ENCODE results near the gene GNPDA2. TPM values are rescaled to one million over a fixed set of nuclear protein-coding genes. Genes with fewer than 3 reads are reported as not detected.
"Not testable (repeated sequence)": the region's sequence is repeated elsewhere in the genome, so short reads cannot be mapped to it uniquely, and the experiment has no call there.

The GNPDA2 gene
- 24.6 TPM for total RNA-seq

DNA sequence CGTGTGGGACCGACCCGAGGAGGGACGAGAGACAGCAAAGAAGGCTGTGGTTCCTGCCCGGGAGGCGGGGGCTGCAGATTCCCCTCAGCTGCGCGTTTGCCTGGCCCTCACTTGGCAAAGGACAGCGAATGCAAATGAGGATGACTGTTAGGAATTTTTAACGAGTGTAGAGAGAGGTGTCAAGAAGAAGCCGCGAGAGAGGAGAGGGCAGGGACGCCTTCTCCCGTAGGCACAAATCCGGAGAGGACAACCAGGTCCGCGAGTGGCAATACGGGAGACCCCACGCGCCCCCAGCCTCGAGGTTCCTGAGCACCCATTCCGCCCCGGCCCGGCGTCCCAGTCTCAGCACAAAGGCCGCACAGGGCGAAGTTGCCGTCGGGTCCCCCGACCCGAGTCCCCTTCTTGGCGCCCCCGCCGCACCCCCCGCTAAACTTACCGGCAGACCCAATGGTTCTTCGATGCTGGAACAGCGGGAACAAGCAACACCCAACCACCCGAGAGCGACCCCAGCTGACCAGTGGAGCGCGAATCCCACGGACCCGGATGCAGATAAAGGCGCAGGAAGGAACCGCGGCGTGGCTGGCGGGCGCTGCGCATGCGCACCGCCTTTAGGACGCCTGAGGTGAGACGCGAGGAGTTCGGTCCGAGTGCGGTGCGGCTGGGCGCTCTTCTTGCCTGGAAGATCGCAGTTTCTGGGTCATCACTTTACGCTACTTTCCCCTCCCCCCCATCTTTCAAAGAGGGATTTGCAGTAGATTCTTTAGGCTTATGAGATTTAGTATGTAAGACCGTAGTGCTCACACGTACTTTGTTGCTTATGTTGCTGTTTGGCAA is at the start of gene GNPDA2:
TSS of gene GNPDA2 (minus strand) at position 519 of the 834 bp plus-strand sequence. CDS start 4,349 bp downstream, outside the sequence.
- peak; percentile 95 for DNase-seq

DNA sequence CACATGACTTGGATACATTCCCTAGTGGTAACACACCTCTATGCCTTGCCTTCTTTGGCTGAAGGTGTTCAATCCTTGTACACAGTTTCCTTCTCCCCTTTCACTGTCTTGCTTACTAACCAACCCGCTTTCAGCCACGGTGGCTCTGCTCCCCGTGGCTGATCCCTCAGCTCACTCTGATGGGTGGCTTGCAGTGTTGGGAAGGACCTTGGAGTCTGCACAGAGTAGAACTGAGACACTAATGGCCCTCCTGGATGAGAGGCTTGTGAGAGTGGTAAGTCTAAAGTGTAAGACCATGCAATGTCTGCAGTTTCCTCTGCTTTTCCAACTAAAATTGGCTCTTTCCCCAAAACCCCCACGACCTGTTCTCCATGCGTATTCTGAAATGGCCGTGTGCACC is 46.0 kb upstream of the GNPDA2 start:
- no peak for DNase-seq

DNA sequence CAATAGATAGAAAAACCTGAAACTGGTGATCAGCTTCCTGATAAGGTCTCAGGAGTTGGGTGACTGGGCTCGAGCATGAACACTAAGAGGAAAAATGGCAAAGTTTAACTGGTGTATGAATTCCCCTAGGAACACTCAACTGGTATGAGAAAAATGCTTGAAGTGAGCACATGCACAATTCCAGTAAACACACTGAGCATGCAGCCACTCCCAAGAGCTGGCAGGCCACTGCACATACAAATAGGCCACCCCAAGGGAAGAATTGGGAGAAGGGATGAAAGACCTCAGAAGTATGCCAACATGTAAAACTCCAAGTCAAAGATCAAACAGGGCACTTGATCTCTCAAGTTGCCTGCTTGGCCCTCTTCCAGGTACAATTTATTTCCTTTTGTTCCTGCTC is 45.4 kb upstream of the GNPDA2 start:
- DNase-seq: no peak

DNA sequence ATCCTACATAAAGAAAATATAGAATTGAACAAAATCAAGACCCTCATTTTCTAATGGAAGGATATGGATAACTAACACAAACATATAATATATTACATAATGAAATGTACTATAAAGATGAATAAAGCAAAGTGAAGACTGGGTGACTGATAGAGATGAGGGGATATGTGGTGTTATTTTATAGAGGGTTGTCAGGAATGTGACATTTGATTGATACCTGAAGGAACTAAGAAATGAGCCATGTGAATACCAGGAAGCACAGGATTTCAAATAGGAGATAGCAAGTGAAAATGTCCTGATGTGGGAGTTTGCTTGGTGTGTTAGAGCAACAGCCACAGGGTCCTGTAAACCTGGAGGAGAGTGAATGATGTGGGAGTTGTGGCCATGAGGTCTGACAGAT is 40.1 kb upstream of the GNPDA2 start:
- DNase-seq: no peak

DNA sequence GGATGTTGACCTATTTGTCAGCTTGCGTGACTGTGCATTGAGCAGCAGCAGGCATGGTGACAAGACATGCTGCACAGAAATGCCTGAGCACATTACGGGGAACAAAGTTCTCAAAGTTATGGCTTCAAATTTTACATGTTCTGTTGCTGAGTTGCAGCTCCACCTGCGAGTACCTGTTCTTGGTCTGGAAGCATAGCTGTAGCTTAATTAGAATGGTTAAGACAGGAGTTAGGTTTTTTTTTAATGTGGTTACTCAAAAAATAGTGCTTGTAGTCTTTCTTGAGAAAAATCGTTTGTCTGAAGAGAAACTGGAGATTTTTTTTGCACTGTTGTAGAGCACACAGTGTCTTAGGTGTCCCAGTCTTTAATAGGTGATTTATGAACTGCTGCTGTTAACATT is 38.8 kb upstream of the GNPDA2 start:
- DNase-seq: no peak

DNA sequence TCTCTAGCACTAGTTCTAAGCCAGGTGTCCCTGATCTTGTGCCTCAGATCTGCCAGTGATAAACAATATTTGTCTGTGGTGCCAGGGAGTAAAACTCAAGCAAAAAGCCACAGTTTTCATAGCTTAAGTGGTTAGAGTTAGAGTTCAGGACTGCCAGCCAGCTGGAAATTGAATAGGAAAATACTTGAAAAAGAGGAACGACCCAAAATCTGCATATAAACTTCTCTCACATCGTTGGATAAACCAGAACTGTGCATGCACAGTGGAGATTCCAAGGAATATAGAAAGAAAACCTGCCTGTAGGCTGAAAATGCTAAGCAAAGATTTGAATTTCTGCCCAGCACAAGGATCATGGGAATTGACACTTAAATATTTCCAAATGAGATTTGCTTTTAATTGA is 35.0 kb upstream of the GNPDA2 start:
- peak; percentile 9 for DNase-seq

DNA sequence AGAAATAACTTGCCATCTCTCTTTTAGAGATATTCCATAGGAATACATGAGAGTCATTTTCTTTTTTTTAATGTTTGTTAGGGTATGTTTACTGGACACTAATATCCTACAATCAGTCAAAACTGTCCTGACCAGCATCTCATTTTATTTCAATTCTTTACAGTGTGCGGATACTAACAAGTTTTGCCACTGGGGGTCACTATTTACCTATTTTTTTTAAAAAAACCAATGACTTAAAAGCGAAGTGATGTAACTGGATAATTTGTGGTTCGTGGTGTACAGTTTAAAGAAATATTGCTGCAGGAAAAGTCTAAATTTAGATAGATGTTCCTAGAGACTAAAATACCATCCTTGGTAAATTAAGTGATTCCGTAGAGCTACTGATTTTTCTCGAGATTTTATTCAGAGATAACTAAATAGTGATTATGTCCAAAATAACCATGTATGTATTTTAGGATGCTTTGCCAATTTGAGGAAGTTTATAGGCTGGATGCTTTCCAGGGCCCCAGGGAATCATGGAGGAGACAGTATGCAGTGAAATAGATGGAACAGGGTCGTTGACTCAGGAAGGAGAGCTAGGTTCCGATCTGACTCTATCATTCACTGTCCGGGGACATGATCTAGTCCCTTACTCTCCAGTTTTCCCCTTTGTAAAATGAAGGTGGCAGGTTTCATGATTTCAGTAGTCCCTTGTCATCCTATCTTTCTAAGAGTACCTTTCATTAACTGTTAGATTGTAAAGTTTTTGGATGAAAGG is 34.0 kb upstream of the GNPDA2 start:
- DNase-seq: peak; percentile 69

DNA sequence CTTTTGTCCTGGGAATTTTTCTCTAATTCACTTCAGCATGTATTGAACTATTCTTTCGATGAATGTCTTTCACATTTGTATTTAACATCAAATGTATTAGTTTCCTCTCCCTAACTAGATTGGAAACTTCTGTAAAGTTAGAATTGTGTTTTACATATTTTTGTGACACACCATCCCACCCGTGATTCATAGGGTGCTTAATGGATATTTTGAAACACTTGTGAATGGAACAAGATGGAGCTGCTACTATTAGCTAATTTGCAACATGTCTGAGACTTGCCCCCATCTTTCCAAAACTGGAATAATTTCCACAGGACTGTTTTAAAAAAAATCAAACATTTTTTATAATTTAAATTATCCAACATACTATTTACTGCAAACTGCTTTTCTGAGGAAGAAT is 30.2 kb upstream of the GNPDA2 start:
- no peak for DNase-seq

DNA sequence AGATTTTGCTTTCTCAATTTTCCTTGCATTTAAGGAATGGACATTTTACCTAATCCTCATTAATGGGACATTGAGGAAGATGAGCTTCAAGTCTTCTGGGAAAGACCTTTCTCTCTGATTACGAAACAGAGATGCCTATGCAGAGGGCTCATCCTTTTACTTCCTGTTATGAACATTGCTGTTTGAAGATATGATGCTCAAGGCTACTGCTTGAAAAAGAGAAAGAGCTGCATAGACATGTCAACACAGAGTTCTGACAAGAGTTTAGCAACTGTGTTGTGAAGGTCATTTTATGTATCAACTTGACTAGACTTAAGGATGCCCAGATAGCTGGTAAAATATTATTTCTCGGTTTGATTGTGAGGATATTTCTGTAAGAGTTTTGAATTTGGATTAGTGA is 13.8 kb upstream of the GNPDA2 start:
- no peak for DNase-seq

DNA sequence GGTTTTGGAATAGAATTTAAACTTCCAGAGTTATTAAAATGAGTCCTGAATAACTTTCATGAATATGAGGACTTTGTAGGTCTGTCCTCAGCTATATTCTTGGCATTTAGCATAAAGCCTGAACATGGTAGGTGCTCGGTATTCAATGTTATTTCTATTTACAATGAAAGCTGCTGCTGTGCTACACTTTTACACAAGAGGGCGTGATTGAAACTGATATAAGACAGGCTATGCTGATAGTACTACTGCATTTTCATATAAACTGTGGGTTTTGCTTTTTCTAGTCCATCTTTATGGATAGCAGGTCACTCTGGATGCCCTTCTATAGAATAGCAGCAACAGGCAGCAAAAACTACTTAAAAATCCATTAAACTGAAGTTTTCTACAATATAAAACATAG is 12.3 kb upstream of the GNPDA2 start:
- DNase-seq: no peak

DNA sequence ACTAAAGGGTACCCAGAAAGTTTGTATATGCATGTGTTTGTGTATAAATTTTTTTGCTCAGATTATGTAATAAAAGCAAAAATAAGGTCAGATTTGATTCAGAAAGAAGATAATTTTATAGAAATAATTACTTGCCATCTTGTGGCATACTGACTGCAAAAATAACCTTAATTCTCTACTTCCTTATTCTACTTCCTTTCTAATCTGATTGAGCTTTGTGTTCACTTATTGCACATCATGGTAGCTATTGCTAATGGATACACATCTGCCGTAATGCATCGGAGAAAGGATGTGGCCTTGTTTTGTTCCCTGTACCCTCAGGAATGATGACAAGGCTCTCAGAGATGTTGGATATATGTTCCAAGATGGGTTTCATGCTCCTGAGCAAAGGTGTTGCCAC is 10.5 kb upstream of the GNPDA2 start:
- DNase-seq: no peak

DNA sequence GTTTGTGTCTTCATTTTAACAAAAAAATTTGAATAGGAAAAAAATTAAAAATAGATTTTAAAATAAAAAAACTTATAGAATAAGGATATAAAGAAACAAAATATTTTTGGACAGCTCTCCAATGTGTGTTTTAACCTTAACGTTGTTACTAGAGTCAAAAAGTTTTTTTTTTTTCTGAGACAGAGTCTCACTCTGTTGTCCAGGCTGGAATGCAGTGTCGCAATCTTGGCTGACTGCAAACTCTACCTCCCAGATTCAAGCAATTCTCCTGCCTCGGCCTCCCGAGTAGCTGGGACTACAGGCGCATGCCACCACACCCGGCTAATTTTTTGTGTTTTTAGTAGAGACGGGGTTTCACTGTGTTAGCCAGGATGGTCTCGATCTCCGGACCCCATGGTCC is 2.3 kb upstream of the GNPDA2 start:
- not testable (repeated sequence) for DNase-seq

DNA sequence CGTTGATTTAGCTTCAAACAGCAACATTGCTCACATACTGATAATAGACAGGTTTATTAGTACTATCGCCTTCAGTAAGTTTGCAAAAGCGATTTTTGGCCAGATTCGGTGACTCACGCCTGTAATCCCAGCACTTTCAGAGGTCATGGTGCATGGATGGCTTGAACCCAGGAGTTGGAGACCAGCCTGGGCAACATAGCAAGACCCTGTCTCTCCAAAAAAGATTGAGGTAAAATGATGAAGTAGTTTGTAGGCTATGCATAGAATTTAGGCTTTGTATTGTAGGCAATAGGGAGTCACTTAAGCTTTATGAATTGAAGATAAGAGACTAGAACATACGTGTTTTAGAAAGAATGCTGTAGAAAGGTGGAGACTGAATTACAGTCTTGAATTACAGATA is 1.1 kb upstream of the GNPDA2 start:
- DNase-seq: no peak

DNA sequence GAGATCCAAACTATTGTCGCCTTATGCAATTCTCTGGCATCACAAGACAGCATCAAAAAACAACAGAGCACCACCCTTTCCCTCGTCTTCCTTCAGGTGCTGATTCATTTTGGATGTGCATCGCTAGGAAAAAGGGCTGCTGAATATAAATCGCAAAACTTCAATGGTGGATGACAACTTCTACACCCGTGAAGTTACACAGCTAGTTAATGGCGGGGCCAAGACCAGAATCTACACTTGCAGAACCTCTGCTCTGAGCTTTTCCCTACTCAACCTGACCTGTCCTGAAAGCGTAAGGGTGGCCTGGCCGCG is 674 bp downstream of the GNPDA2 start:
- DNase-seq: no peak

DNA sequence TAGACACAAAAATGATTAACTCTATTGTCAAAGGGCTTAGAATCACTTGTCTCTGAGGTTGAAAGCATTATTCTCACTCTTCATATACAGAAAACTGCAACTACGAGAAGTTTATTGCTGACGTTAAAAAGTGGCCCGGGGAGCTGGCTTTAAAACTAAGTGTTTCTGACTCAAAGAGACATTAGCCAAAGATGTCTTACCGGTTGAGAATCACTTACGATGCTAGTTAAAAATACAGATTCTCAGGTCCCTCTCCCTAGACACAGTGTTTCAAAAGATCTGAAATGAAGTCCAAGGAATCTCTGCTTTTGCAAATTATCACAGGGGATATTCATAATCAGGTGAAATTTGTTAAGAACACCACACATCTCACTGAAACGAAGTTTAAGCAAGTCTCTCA is 1.2 kb downstream of the GNPDA2 start:
- DNase-seq: no peak

DNA sequence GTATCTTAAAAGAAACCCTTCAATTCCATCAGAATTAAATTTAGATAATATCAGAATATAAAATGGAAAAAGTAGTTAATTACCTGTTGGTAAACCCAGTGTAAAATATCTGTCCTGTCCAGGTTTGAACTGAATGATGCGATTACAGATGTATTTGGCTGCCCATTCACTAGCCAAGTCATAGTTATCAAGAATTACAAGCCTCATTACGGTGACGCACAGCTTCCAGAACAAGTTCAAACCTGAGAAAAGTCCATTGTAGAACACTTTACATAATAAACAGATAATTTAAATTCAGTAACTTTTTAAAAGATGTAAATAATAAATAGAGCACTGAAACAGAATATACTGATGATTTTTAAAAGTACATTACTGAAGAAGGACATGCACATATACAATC is 4.4 kb downstream of the GNPDA2 start:
- no peak for DNase-seq

DNA sequence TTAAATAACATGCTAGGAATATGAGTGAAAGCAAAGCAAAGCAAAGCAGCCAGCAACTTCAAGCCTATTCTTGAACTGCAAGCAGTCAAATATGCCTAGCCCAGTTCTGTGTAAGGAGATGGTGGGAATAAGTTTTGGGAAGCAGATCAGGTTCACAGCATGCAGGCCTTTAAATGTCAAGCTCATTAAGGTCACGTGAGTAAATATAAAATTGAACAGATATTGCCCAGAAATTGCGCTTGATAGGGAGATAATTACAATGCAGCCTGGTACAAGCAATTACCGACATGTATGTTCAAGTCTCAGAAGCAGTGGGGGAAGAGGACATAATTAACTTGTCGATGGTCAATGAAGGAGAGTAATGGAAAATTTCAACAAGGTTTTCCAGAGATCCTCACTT is 6.0 kb downstream of the GNPDA2 start:
- no peak for DNase-seq

DNA sequence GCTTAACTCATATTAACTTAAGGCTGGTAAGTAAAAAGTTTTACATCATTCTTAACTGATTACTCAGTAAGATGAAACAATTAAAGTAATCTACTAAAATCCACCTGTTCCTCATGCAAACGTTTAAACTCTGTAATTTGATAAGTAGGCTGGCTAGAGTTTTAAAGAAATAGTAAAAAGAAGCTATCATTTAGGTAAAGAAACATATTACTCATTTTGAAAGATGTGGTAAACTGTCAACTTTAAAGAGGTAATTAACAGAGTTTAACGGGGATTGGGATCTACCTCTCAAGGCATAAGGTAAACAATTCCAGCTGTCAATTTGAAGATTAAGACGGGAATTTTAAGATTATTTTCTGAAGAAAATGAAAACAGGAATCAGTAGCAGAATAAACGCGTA is 9.8 kb downstream of the GNPDA2 start:
- no peak for DNase-seq

DNA sequence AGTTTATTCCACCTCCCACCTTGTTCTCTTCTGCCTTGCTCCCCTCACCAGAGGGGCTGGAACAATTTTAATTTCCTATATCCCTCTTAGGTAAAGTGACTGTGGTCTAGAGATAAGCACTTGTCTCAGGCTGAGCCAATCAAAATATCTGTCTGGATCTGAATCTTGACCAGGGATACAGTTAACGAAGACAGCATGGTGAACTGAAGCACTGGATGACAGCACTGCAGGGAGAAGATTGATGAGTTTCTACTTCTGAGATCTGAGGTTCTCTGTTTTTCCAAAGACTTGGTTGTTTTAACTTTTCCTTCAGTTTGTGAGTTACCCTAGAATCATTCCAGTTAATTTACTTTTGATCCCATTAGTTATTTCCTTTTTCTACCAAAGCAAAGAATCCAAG is 13.2 kb downstream of the GNPDA2 start:
- no peak for DNase-seq

DNA sequence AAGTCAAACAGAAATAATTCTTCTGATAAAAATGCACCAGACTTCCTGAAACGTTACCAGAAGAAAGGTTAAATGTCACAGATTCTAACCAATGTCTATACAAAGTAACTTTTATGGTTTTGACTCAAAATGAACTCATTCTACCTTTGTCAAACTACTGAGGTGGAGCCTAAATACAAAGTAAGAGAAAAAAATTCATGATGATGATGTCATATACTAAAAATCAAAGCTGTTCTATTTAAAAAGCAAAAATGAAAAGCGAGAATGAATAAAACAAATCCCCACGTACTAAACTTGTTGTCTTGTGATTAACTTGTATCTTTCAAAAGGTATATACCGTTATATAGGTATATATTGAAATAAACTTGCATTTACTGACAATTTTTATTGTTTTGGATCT is 21.7 kb downstream of the GNPDA2 start:
- no peak for DNase-seq

DNA sequence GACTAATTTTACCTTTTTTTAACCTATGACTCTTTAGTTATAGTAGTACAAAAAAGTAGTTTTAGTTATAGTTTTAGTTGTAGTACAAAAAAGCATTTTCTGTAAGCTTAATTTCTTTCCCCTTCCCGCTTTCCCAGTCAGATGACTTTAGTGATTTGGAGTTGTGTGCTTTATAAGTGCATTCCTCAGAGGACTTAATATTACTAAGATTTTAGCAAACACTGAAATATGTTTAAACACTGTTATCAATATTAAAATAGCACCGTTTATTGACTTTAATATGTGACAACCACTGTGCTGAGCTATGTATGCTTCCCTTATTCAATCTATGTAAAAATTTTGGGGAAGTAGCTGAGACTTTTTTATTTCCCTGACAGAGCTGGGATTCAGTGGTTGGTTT is 25.3 kb downstream of the GNPDA2 start:
- DNase-seq: no peak

DNA sequence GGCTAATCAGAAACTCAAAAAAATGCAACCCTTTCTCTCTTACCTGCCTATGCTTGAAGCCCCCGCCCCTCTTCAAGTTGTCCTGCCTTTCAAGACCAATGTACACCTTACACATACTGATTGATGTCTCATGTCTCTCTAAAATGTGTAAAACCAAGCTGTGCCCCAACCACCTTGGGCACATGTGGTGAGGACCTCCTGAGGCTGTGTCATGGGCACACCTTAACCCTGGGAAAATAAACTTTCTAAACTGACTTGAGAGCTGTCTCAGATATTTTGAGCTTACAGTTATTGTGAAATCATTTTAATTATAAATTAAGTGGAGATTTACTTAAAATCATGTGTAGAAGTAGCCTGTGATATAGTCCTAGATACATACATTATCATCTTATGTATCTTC is 25.9 kb downstream of the GNPDA2 start:
- no peak for DNase-seq

DNA sequence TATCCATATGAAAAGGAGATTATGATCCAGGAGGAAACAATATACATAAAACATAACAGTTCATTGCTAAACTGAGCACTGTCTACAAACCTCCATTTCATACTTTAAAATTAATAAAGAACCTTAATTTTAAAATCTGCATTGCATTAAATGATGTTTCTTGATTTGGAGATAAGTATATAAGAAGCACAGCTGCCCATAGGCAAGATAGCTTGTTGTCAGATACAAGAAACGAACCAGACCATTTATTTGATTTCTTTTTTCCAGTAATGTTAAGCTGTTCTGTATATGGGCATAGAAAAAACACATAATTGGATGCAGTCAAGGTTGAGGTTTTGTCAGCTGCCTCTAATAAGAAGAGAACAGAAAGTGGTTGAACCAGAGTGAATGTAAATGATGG is 41.7 kb downstream of the GNPDA2 start:
- DNase-seq: no peak

DNA sequence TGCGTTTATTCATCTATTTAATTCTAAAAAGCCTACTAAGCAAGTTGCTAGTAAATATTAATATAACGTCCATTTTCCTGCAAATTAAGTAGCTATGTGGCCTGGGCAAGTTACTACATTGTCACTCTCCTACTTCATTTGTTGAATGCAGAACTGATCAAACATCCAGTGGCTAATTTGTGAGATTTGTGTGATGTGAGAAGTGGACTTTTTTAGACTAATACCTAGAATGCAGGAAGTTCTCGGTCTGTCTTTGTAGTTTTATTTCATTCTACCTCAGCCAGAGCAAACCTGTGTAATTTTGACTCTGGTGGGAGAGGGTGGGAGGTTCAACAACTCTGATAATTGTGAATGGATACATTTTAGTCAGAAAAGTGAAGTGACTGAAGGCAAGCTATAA is 47.3 kb downstream of the GNPDA2 start:
- no peak for DNase-seq

Measured in tongue (tissue), 2 donors.